Superior temporal gyrus (tissue), 1 donor: ENCODE measurements around the gene ADD1.
A peak's percentile ranks its signal among the peaks of the same experiment; 100 is the strongest.
"Not testable (repeated sequence)": the region's sequence is repeated elsewhere in the genome, so short reads cannot be mapped to it uniquely, and the experiment has no call there.

Experiments
- DNase-seq: peaks from one replicate; pipeline ENCODE4 v3.0.0-alpha.2; 2016; ENCODE audit errors: extremely low spot score

Gene ADD1

DNA sequence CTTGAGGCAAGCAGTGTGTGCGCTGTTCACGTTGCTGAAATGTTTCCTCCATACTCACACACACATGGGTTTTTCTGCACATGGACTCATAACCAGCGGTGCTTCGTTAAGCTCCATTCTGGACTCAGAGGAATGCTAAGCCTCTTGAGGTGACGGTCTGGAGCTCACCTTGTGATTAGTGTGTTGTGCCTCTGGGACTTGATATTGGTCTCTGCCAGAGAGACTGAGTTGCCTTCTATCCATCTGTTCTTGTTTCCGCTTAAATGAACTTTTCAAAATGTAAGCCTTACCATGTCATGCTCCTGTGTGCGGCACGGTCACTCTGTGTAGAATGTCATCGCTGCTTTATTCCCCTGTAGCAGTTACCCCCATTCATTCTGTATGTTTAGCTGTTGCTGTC, 42.5 kb downstream of the ADD1 start:
- no peak for DNase-seq

- DNase-seq = no peak
Observed at GRCh38 chr4:2886622-2887021, 43.0 kb downstream of the ADD1 start.

DNA sequence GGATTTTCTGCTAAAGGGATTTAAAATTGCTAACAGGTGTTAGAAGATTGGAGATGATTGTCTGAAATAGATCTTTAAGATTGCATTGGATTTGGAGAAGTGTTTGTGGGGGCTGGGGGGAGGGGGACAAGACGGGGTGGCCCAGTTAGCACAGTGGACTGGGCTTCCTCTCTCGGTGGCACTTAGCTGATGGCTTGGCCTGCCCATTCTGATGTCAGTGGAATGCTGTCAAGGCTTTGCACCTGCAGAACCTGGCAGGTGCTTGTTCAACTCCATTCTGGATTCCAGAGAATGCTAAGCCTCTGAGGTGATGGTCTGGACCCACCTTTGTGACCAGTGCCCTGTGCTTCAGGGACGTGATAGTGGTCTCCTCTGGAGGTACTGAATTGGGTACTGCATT, 43.7 kb downstream of the ADD1 start:
- no peak for DNase-seq

GRCh38 chr4:2888886-2889285, 45.2 kb downstream of the ADD1 start:
- peak; percentile 48 for DNase-seq

- DNase-seq = peak; percentile 36
Observed at GRCh38 chr4:2891294-2891693, 47.6 kb downstream of the ADD1 start.

DNA sequence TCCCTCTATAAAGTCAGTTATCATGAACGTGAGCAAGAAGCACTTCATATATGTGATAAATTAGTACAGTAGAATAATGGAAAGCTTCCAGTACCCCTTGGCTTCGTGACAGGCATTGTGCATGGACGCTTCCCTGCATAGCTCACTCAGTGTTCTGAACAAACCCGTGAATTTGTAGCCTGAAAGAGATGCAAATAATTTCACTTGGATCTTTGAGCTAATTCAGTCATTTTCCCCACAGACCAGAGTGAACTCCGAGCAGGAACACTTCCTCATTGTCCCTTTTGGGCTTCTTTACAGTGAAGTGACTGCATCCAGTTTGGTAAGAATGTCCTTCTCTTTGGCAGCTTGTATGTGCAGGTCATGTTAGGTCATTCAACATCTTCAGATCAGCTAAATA, 50.1 kb downstream of the ADD1 start:
- peak; percentile 75 for DNase-seq

DNA sequence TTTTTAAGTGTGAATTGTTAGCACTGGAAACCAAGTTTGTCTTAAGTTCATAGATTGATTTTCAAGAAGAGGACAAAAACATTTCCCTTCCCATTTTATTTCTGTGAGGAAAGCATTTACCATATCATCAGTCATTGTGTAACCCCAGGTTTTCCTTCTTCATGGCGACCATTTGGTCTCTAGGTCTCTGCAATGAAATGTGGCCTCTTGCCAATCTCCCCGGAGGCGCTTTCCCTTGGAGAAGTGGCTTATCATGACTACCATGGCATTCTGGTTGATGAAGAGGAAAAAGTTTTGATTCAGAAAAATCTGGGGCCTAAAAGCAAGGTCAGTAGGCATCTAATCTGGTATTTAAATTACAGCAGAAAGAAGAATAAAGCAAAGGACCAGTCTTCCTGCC, 54.4 kb downstream of the ADD1 start:
- DNase-seq = no peak

- DNase-seq = no peak
Observed at GRCh38 chr4:2900741-2901140, 57.1 kb downstream of the ADD1 start.

GRCh38 chr4:2901186-2901585, 57.5 kb downstream of the ADD1 start:
- DNase-seq = no peak

- no peak for DNase-seq
Observed at GRCh38 chr4:2902126-2902525, 58.5 kb downstream of the ADD1 start.

GRCh38 chr4:2905544-2905943, 61.9 kb downstream of the ADD1 start:
- DNase-seq = no peak

DNA sequence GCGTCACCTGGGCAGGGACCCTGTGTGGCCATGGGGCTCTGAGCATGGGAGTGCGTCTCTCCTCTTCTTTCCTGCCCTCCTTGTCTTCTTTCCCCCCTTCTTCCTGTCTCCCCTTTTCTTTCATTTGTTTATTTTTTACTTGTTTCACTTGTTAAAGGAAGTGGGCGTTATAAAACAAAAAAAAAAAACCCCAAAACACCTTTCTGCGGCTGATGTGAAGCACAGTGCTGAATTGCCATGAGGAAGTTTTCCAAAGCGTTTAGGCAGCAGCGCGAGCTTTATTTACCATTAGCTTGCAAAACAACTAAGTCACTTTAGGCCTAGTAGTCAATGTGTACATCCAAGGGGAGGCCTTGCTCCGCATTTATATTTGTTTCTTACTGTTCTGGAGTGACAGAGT, 62.6 kb downstream of the ADD1 start:
- no peak for DNase-seq

- no peak for DNase-seq
Observed at GRCh38 chr4:2907226-2907625, 63.6 kb downstream of the ADD1 start.

GRCh38 chr4:2907706-2908293, 64.2 kb downstream of the ADD1 start:
- DNase-seq = no peak

GRCh38 chr4:2908686-2909085, 65.0 kb downstream of the ADD1 start:
- no peak for DNase-seq

GRCh38 chr4:2909583-2909982, 65.9 kb downstream of the ADD1 start:
- DNase-seq = no peak

DNA sequence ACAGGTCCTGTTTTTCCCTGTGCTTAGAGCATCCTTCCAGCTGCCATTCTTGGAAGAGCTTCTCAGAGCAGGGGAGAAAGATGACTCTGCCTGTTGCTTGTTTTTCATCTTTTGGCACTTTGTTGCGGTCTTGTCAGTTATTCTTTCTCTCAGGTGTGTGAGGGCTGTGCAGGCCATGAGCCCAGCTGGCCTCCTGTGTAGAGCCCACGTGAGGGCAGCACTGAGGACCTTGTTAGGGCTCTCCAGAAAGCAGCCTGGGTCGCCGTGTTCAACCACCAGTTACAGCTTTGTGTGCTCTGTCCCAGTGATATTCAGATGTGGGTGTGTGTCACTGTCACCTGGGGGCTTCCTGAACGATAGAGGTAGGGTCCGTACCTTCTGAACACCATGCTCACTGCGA, 66.8 kb downstream of the ADD1 start:
- DNase-seq = no peak

DNA sequence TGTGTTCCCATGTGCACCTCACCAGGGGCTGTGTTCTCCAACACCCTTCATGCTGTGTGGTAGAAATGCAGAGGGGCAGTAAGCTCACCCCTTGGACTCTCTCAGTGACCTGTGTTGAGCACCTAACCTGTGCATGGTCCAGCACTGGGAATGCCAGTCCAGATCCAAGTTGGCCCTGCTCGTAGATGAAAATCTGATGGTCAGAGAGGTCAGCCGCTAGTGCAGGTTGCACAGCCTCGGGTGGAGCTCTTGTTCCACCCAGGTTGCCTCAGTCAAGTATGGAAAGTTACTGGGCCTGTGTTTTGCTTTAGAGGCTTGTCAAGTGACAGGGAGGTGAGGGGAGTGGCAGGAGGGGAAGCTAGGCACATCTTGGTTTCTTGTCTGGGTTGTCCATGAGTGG, 68.2 kb downstream of the ADD1 start:
- no peak for DNase-seq

- DNase-seq = no peak
Observed at GRCh38 chr4:2913168-2913567, 69.5 kb downstream of the ADD1 start.

- DNase-seq = no peak
Observed at GRCh38 chr4:2914256-2915126, 70.8 kb downstream of the ADD1 start.

GRCh38 chr4:2915789-2916188, 72.1 kb downstream of the ADD1 start:
- no peak for DNase-seq

GRCh38 chr4:2916696-2917095, 73.1 kb downstream of the ADD1 start:
- not testable (repeated sequence) for DNase-seq

DNA sequence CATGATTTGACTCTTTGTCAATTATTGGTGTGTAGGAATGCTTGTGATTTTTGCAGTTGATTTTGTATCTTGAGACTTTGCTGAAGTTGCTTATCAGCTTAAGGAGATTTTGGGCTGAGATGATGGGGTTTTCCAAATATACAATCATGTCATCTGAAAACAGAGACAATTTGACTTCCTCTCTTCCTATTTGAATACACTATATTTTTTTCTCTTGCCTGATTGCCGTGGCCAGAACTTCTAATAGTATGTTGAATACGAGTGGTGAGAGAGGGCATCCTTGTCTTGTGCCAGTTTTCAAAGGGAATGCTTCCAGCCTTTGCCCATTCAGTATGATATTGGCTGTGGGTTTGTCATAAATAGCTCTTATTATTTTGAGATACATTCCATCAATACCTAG, 74.7 kb downstream of the ADD1 start:
- not testable (repeated sequence) for DNase-seq

DNA sequence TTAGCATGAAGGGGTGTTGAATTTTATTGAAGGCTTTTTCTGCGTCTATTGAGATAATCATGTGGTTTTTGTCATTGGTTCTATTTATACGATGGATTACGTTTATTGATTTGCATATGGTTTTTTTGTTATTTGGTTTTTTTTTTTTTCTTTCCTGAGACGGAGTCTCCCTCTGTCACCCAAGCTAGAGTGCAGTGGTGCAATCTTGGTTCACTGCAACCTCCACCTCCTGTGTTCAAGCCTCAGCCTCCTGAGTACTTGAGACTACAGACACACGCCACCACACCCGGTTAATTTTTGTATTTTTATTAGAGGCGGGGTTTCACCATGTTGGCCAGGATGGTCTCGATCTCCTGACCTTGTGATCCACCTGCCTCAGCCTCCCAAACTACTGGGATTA, 75.1 kb downstream of the ADD1 start:
- DNase-seq = not testable (repeated sequence)
